Endothelial cell of umbilical vein (primary cell): ENCODE results near the gene PDE4B. TPM values are rescaled to one million over a fixed set of nuclear protein-coding genes. Genes with fewer than 3 reads are reported as not detected.

Source experiments
- BruUV-seq: library from RNA; stranded (reverse); fragments of 400-500 nt; replicated peaks from 2 replicates; lab custom pipeline; 2021; lab: Mats Ljungman, UMichigan
- CTCF ChIA-PET: fragments of 300-600, 350-600 bp; sonication (Branson Sonifier 250); formaldehyde crosslinking; loops from one replicate; lab custom pipeline; 2021; ENCODE audit warnings: antibody characterized with exemption, inconsistent platforms; lab: Charles Lee
- POLR2A ChIA-PET: fragments of 300-600, 350-600 bp; sonication (Branson Sonifier 250); formaldehyde crosslinking; loops from one replicate; lab custom pipeline; 2021; ENCODE audit warnings: antibody characterized with exemption, inconsistent platforms; lab: Charles Lee
- DNase-seq: peaks from one replicate; pipeline ENCODE4 v3.0.0-alpha.2; 2011; ENCODE audit warnings: low read depth, low spot score
- FAIRE-seq: peaks from 2 replicates; lab custom pipeline; 2011; peaks lifted over from hg19 to GRCh38; lab: Jason Lieb, UNC
- H2AFZ ChIP-seq: 2 replicates; pipeline ENCODE4 v1.6.0; 2012; ENCODE audit warnings: low read depth, low read length, control low read depth, inconsistent platforms
- H3K27ac ChIP-seq: 2 replicates; pipeline ENCODE4 v1.5.1; 2011; ENCODE audit warnings: low read depth, mild to moderate bottlenecking, control low read depth, low read length, moderate library complexity; ENCODE audit not compliant: insufficient read depth
- H3K27me3 ChIP-seq, 2 experiments: 2 replicates each; pipeline versions ENCODE4 v1.6.0 to v1.6.1; 2011; ENCODE audit warnings: low read length in 2 of 2, mixed read lengths in 1 of 2; ENCODE audit not compliant: control insufficient read depth in 2 of 2, insufficient read depth in 2 of 2
- H3K36me3 ChIP-seq, 2 experiments: 2 replicates in 1 of 2; 3 replicates in 1 of 2; pipeline ENCODE4 v1.5.1; 2011; ENCODE audit warnings: low read length in 2 of 2, mild to moderate bottlenecking in 1 of 2, moderate library complexity in 1 of 2; ENCODE audit not compliant: control insufficient read depth in 2 of 2, insufficient read depth in 2 of 2; ENCODE audit errors: extremely low read depth in 1 of 2
- H3K4me1 ChIP-seq: 3 replicates; pipeline ENCODE4 v1.5.1; 2011; ENCODE audit warnings: mild to moderate bottlenecking, low read length; ENCODE audit not compliant: control insufficient read depth, insufficient read depth; ENCODE audit errors: extremely low read depth
- H3K4me2 ChIP-seq: 2 replicates; pipeline ENCODE4 v1.6.1; 2011; ENCODE audit warnings: low read length, control low read depth, mixed read lengths; ENCODE audit not compliant: insufficient read depth
- H3K4me3 ChIP-seq, 3 experiments: fragments of 200-600 bp in 1 of 3; sonication (generic), shearing (Covaris generic) in 1 of 3; replicated peaks in 1 of 3; 2 replicates each; pipeline ENCODE4 v1.5.1; 2011 to 2016; ENCODE audit warnings: control low read depth in 3 of 3, low read length in 3 of 3, mild to moderate bottlenecking in 2 of 3, inconsistent platforms in 1 of 3, low read depth in 1 of 3, moderate library complexity in 1 of 3; ENCODE audit not compliant: insufficient read depth in 1 of 3
- H3K79me2 ChIP-seq: 2 replicates; pipeline ENCODE4 v1.6.0; 2012; ENCODE audit warnings: low read length, inconsistent platforms; ENCODE audit not compliant: control insufficient read depth, insufficient read depth
- H3K9ac ChIP-seq: replicated peaks from 2 replicates; pipeline ENCODE3; 2011; ENCODE audit warnings: low read length, control low read depth; ENCODE audit not compliant: insufficient read depth; ENCODE audit errors: extremely low read depth
- H3K9me1 ChIP-seq: replicated peaks from 3 replicates; pipeline ENCODE4 v1.6.0; 2011; ENCODE audit warnings: mild to moderate bottlenecking, low read length; ENCODE audit not compliant: control insufficient read depth, insufficient read depth; ENCODE audit errors: extremely low read depth
- H3K9me3 ChIP-seq: replicated peaks from 2 replicates; pipeline ENCODE4 v1.5.1; 2012; ENCODE audit warnings: low read length, inconsistent platforms; ENCODE audit not compliant: control insufficient read depth, insufficient read depth
- H4K20me1 ChIP-seq: replicated peaks from 2 replicates; pipeline ENCODE3; 2011; ENCODE audit warnings: mild to moderate bottlenecking, low read length; ENCODE audit not compliant: control insufficient read depth, insufficient read depth; ENCODE audit errors: extremely low read depth
- CTCF ChIP-seq, 2 donors: IDR thresholded peaks; 1 replicate in 1 of 2; 2 replicates in 1 of 2; pipeline ENCODE4 v1.5.1; 2011; ENCODE audit warnings: low read length in 2 of 2, mild to moderate bottlenecking in 2 of 2, moderate library complexity in 2 of 2, control low read depth in 1 of 2, inconsistent platforms in 1 of 2, low read depth in 1 of 2; ENCODE audit not compliant: insufficient read depth in 1 of 2; ENCODE audit errors: extremely low read depth in 1 of 2
- EZH2 ChIP-seq: IDR thresholded peaks from 2 replicates; pipeline ENCODE4 v1.6.1; 2012; ENCODE audit warnings: borderline replicate concordance, low read depth, mild to moderate bottlenecking, moderate library complexity, low read length, inconsistent platforms; ENCODE audit not compliant: severe bottlenecking
- FOS ChIP-seq: IDR thresholded peaks from 2 replicates; pipeline ENCODE4 v1.6.1; 2011; ENCODE audit warnings: mild to moderate bottlenecking, low read length, moderate library complexity, borderline replicate concordance; ENCODE audit not compliant: insufficient read depth
- GATA2 ChIP-seq: IDR thresholded peaks from 2 replicates; pipeline ENCODE4 v1.7.0; 2011; ENCODE audit warnings: low read depth, mild to moderate bottlenecking, moderate library complexity, mixed read lengths, low read length; ENCODE audit not compliant: insufficient read length, insufficient read depth
- JUN ChIP-seq: IDR thresholded peaks from 2 replicates; pipeline ENCODE4 v1.6.1; 2011; ENCODE audit warnings: borderline replicate concordance, low read depth; ENCODE audit not compliant: insufficient read length, insufficient read depth
- MAX ChIP-seq: IDR thresholded peaks from 2 replicates; pipeline ENCODE4 v1.6.1; 2011; ENCODE audit not compliant: insufficient read depth, insufficient read length
- MYC ChIP-seq: IDR thresholded peaks from one replicate; pipeline ENCODE4 v1.6.1; 2011; ENCODE audit warnings: mild to moderate bottlenecking, low read depth, low read length
- POLR2A ChIP-seq: IDR thresholded peaks from 2 replicates; pipeline ENCODE4 v1.6.1; 2012; ENCODE audit warnings: low read depth, mild to moderate bottlenecking, control low read depth, low read length
- POLR2AphosphoS5 ChIP-seq: IDR thresholded peaks from 2 replicates; pipeline ENCODE4 v1.6.1; 2012; ENCODE audit warnings: low read depth, mild to moderate bottlenecking, control low read depth, low read length, moderate library complexity; ENCODE audit not compliant: insufficient read depth
- dilution Hi-C: fragments of 300-500 bp; cut with MboI; formaldehyde crosslinking; loops from one replicate; pipeline ENCODE4 v1.15.0; 2019; ENCODE audit warnings: low sequenced_read_pairs; ENCODE audit not compliant: extremely low pct_ligation_motif_present
- intact Hi-C: fragments of 100-400 bp; cut with micrococcal nuclease; formaldehyde crosslinking; loops from one replicate; pipeline ENCODE4 v1.10.0; 2022
- polyA plus RNA-seq, 4 experiments: library from polyadenylated mRNA; depleted of rRNA in 3 of 4; stranded (reverse) in 3 of 4; unstranded in 1 of 4; fragments of >200 nt; gene quantifications; 2 replicates each; pipeline versions ENCODE4 v1.2.1 to v1.2.3, GENCODE V29; 2011 to 2012; ENCODE audit warnings: missing spikeins in 1 of 4
- total RNA-seq: library from RNA; stranded (reverse); gene quantifications from 2 replicates; pipeline ENCODE4 v1.2.3, GENCODE V29; 2021

The PDE4B gene
- total and polyA plus RNA-seq, 2 donors (not counting 3 experiments of a cell fraction or from before 2014, with no cell fraction given), result 63.5 to 69.8 TPM

DNA sequence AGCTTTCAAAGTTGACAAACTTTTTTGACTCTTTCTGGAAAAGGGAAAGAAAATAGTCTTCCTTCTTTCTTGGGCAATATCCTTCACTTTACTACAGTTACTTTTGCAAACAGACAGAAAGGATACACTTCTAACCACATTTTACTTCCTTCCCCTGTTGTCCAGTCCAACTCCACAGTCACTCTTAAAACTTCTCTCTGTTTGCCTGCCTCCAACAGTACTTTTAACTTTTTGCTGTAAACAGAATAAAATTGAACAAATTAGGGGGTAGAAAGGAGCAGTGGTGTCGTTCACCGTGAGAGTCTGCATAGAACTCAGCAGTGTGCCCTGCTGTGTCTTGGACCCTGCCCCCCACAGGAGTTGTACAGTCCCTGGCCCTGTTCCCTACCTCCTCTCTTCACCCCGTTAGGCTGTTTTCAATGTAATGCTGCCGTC, 580.5 kb downstream of the PDE4B start:
- H3K4me1 ChIP-seq, result peaks cover 60% of the 10 kb centered on the region
- ChIA-PET CTCF (interaction anchor here (2.0 to 3.9 kb wide), 3 partner anchors 41 to 72 kb away, joined by 5 to 35 read pairs (median 9); no protein-coding TSS in a partner anchor), POLR2A (no interaction called here)
- BruUV-seq, result no TSS peak
- no peaks in the 10 kb centered on the region for H4K20me1 ChIP-seq
- intact Hi-C loops, result no loop called here
- no peak for FAIRE-seq
- no peak overlapping the region for H3K4me2 ChIP-seq
- H2AFZ ChIP-seq, result no peak overlapping the region
- H3K9me3 ChIP-seq, result no peaks in the 10 kb centered on the region
- peaks cover 28 to 33% of the 10 kb centered on the region in 2 experiments for H3K36me3 ChIP-seq
- TF ChIP-seq CTCF (IDR thresholded peaks at IDR 0.05; ENCODE audit: extremely low read depth in 1 of 2, insufficient read depth in 1 of 2, low read depth in 1 of 2, low read length in 2 of 2) (no peak), GATA2 (no peak), JUN (no peak), POLR2A (no peak), EZH2 (no peak)
- dilution Hi-C loops, result no loop called here
- peak overlapping the region; percentile 99 for H3K27ac ChIP-seq
- H3K9me1 ChIP-seq, result no peaks in the 10 kb centered on the region
- peaks cover 14% of the 10 kb centered on the region for H3K79me2 ChIP-seq
- no peaks in the 10 kb centered on the region for H3K27me3 ChIP-seq
- H3K9ac ChIP-seq, result no peak overlapping the region
- H3K4me3 ChIP-seq, result no peak overlapping the region
- DNase-seq, result no peak

DNA sequence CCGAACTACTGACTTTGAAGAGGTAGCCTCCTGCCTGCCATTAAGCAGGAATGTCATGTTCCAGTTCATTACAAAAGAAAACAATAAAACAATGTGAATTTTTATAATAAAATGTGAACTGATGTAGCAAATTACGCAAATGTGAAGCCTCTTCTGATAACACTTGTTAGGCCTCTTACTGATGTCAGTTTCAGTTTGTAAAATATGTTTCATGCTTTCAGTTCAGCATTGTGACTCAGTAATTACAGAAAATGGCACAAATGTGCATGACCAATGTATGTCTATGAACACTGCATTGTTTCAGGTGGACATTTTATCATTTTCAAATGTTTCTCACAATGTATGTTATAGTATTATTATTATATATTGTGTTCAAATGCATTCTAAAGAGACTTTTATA, 581.5 kb downstream of the PDE4B start:
- FAIRE-seq, result no peak
- Histone ChIP-seq H3K27ac (no peak overlapping the region), H3K79me2 (peaks cover 14% of the 10 kb centered on the region), H3K4me2 (no peak overlapping the region), H2AFZ (no peak overlapping the region), H3K9me3 (no peaks in the 10 kb centered on the region), H3K9me1 (no peaks in the 10 kb centered on the region), H3K27me3 (no peaks in the 10 kb centered on the region), H3K9ac (no peak overlapping the region), H3K4me3 (no peak overlapping the region), H3K4me1 (peaks cover 55% of the 10 kb centered on the region), H4K20me1 (no peaks in the 10 kb centered on the region), H3K36me3 (peaks cover 19 to 26% of the 10 kb centered on the region in 2 experiments)
- no peak for TF ChIP-seq POLR2A
- TF ChIP-seq CTCF (IDR thresholded peaks at IDR 0.05; ENCODE audit: extremely low read depth in 1 of 2, insufficient read depth in 1 of 2, low read depth in 1 of 2, low read length in 2 of 2), result no peak
- no peak for TF ChIP-seq MYC
- no peak for TF ChIP-seq GATA2
- no peak for TF ChIP-seq POLR2AphosphoS5
- no peak for TF ChIP-seq MAX
- no peak for TF ChIP-seq EZH2
- TF ChIP-seq FOS, result no peak
- TF ChIP-seq JUN, result no peak
- POLR2A ChIA-PET, result no interaction called here
- DNase-seq, result no peak
- CTCF ChIA-PET, result interaction anchor here (1.2 to 1.4 kb wide), 2 partner anchors 62 to 359 kb away, joined by 3 read pairs; no protein-coding TSS in a partner anchor
- no TSS peak for BruUV-seq
- dilution Hi-C loops (no loop called here), intact Hi-C loops (no loop called here)
